GM19395 (cell line): ENCODE results near the gene NKX2-1.
"Not testable (repeated sequence)": the region's sequence is repeated elsewhere in the genome, so short reads cannot be mapped to it uniquely, and the experiment has no call there.

Experiments
- ATAC-seq: cut with Tn5 transposase; IDR thresholded peaks from one replicate; pipeline ENCODE4 v1.9.1; 2021; ENCODE audit warnings: mild to moderate bottlenecking, moderate library complexity; ENCODE audit not compliant: unreplicated experiment

NKX2-1 gene

GRCh38 chr14:36505892-36506731 is 13.9 kb downstream of the NKX2-1 start:
- no peak for ATAC-seq

GRCh38 chr14:36505181-36505815 is 14.7 kb downstream of the NKX2-1 start:
- ATAC-seq, result no peak

DNA sequence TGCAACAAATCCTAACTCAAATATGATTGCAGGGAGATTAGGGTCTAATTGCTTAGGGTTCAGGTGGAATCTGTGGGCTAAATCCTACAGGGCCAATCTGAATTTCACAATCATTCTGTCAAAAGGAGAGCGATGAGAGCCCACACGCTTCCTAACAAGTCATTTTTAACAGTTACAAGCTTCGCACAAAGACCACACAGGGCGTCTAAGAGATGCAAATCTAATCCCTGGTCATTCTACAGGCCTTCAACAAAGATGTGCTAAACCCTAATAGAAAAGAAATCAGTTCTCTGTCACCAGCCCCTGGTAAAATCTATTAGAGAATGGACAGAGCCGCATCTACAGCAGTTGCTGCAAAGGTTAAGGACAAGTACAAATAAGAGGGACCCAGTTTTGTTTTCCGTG is 15.3 kb downstream of the NKX2-1 start:
- no peak for ATAC-seq

DNA sequence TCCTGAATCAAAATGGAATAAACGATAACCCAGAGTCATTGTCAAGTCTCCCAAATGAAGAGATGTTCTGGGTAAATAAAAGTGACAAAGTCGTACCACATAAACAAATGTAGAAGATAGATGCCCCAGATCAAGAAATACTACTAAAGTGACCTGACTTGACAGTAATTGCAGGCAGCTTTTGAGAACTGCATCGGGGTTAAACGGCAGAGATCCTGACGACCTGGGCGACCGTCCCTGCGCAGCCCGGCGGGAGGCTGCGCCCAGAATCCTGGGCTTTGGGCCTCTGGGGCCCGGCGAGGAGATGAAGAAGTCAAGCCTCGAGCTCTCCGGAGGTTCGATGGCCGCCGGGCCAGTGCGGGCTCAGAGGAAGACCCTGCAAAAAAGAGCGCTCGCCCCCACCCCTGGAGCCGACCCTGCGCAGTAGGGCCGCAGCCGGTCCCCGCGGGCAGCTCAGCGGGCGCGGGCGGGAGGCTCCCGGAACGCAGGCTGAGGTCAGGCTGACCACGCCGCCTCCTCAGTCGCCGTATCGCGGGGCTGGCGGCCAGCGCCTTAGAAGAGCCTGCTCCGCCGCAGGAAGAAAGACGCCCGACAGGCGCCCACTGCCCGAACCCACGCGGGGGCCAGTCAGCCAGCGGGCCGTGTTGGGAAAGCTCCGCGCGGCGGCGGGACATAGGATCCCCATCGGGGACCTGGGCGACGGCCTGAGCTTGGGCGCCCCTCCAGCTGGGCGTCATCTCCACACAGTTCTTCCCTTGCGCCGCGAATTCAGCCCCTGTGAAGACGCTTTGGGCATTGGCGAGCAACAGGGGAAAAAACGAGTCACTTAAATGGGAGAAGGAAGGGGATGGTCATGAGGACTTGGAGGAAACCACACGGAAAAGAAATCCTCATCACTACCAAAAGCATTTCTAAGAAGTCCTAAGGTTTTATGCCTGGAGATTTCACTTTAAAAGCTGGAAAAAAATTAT is 16.0 kb downstream of the NKX2-1 start:
- ATAC-seq, result no peak

DNA sequence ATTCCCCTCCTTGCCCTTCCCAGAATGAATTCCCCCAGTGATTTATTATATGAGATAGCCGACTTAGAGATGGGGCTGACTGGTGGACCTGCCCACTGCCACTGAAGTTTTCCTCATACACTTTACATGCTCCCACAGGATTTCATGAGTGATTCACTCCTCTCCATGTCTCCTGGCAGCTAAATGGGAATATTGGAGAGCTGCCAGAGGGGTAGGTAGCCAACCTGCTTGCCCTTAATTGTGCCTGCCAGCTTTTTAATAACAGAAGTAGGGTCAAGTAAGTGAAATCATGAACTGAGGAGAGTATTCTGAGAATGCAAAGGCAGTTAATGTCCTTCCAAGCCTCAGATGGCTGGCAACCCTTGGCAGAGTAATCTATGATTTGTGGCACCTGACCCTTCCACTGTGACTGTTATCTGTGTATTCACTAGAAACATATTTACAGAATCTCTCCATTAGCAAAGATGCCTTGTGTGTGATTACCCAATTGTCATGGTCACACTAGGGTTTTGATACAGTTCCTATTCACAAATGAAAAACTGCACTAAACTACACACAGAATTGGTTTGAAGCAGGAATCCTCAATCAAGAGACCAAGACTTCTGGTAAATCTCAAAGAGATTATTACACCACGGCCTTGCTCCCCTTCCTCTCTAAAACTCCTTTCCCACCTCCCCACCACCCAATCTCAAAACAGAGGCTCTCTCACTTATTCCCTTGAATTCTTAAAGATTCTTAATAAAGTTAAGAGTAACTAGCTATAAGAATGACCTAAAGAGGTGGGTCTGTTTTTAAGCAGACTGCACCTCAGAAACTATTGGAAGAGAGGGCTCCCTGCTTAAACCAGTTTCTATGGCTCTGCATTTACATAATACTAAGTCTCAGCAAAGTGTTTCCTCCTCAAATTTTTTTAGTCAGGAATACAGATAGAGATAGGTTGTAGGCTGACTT is 17.2 kb downstream of the NKX2-1 start:
- no peak for ATAC-seq

GRCh38 chr14:36498938-36499337 is 21.1 kb downstream of the NKX2-1 start:
- no peak for ATAC-seq

DNA sequence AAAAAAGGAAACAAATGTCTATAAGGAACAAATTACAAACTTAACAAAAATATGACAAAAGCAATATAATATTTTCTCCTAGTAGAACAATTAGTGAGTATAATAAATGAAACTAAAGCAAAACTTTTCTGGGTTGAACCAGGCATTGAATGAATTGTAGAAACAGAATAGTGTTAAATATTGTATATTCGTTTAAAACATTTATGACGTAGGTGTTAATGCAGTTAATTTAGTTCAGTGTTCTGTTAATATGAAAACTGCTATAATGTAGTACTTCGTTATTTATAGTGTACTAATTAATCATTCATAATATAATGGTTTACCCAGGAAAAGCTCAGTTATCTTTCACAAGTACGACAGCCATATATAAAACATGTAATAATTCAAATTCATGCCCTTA is 23.7 kb downstream of the NKX2-1 start:
- ATAC-seq, result no peak

- no peak for ATAC-seq
These were observed 24.4 kb downstream of the NKX2-1 start for GRCh38 chr14:36495666-36496065.

GRCh38 chr14:36493761-36494160 is 26.3 kb downstream of the NKX2-1 start:
- no peak for ATAC-seq

DNA sequence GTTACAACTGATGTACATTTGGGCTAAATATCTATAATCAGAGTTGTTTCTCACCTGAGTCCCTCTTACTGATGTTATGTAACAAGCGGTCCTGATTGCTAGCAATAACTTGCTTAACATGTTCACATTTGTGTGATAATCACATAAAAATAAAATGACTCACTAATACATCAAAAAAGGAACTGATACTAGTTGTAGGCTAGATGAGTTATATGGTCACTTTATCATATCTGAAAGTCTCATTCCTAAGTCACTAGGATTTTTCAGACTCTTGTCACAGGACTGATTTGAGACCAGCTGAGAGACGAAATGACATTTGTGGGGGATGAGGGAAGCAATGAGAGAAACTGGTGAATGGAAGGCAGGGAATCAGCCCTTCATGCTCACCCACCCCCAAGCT is 34.3 kb downstream of the NKX2-1 start:
- ATAC-seq, result peak; percentile 53

DNA sequence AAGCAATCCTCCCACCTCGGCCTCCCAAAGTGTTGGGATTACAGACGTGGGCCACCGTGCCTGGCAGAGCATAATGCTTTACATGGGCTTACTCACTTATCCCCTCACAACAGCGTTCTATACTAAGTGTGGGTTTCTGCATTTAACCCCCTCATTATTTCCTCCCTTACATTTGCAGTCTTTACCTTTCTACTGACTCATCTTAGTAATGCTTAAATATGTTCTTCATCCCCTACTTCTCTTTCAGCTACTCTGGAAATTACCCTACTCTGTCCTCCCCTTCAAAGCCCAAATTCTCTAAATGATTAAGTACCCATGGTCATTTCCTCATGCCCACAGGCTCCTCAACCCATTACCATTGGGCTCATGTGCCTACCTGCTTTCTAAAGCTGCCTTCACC is 40.7 kb downstream of the NKX2-1 start:
- peak; percentile 65 for ATAC-seq

DNA sequence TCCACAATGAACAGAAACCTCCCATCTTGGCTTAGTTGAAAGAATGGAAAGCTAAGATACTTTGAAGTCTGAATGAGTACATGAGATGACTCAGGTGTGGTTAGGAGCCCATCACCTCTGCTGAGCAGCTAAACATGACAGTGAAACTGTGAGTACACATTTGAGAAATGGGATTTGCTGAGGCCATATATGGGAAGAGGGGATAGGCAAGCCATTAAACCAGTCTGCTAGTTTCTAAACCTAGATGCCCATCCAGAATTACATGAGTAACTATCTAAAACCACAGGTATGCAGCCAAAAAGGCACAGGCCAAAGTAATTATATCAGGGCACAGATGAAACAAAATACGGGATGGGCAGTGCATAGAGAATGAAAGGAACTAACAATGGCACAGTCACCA is 41.2 kb downstream of the NKX2-1 start:
- no peak for ATAC-seq

- ATAC-seq, result no peak
These were observed 42.8 kb downstream of the NKX2-1 start for GRCh38 chr14:36477266-36477665.

- not testable (repeated sequence) for ATAC-seq
These were observed 44.0 kb downstream of the NKX2-1 start for GRCh38 chr14:36476061-36476460.

DNA sequence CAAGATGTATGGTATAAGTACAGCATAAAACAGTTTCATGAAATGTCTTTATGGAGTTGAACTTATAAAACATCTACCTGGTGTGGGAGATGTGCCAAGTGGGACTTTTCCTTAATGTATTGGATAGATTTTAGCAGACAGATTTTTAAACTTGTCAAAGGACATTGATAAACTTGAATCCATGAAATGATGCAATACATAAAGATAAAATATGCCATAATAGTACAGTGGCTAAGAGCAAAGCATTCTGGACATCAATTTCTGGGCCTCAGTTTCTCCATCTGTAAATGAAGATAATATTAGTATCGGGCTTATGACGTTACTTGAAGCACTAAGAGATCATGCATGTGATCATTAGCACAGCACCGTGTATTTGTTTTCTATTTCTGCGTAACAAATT is 45.4 kb downstream of the NKX2-1 start:
- no peak for ATAC-seq

GRCh38 chr14:36471431-36471830 is 48.6 kb downstream of the NKX2-1 start:
- no peak for ATAC-seq

- ATAC-seq, result no peak
These were observed 52.7 kb downstream of the NKX2-1 start for GRCh38 chr14:36467332-36467731.
